ENCODE results near the gene PHF21B.
A peak's percentile ranks its signal among the peaks of the same experiment; 100 is the strongest.

PHF21B gene

GRCh38 chr22:45008751-45009605 lies 827 bp downstream of the PHF21B start:
- TF ChIP-seq POLR2AphosphoS5 (IDR thresholded peaks at IDR 0.05; ENCODE audit: low read depth, low read length) (no peak), SIN3A (IDR thresholded peaks at IDR 0.05; ENCODE audit: borderline replicate concordance, insufficient read depth, low read length) (no peak), REST (IDR thresholded peaks at IDR 0.05; ENCODE audit: insufficient read depth in 1 of 2, low read depth in 2 of 2, low read length in 2 of 2) (no peak), FOXP2 (optimal IDR thresholded peaks at IDR 0.05; ENCODE audit: borderline replicate concordance, extremely low read depth, extremely low read length, insufficient read depth) (no peak), TAF1 (IDR thresholded peaks at IDR 0.05; ENCODE audit: borderline replicate concordance, insufficient read depth, low read length) (no peak)

- TF ChIP-seq TAF1 (IDR thresholded peaks at IDR 0.05; ENCODE audit: borderline replicate concordance, insufficient read depth, low read length) (no peak), POLR2AphosphoS5 (IDR thresholded peaks at IDR 0.05; ENCODE audit: low read depth, low read length) (no peak), REST (IDR thresholded peaks at IDR 0.05; ENCODE audit: insufficient read depth in 1 of 2, low read depth in 2 of 2, low read length in 2 of 2) (no peak; a peak in 1 of 4 replicates), SIN3A (IDR thresholded peaks at IDR 0.05; ENCODE audit: borderline replicate concordance, insufficient read depth, low read length) (no peak), FOXP2 (optimal IDR thresholded peaks at IDR 0.05; ENCODE audit: borderline replicate concordance, extremely low read depth, extremely low read length, insufficient read depth) (no peak)
Observed at GRCh38 chr22:45008186-45008681, 1.6 kb downstream of the PHF21B start.

DNA sequence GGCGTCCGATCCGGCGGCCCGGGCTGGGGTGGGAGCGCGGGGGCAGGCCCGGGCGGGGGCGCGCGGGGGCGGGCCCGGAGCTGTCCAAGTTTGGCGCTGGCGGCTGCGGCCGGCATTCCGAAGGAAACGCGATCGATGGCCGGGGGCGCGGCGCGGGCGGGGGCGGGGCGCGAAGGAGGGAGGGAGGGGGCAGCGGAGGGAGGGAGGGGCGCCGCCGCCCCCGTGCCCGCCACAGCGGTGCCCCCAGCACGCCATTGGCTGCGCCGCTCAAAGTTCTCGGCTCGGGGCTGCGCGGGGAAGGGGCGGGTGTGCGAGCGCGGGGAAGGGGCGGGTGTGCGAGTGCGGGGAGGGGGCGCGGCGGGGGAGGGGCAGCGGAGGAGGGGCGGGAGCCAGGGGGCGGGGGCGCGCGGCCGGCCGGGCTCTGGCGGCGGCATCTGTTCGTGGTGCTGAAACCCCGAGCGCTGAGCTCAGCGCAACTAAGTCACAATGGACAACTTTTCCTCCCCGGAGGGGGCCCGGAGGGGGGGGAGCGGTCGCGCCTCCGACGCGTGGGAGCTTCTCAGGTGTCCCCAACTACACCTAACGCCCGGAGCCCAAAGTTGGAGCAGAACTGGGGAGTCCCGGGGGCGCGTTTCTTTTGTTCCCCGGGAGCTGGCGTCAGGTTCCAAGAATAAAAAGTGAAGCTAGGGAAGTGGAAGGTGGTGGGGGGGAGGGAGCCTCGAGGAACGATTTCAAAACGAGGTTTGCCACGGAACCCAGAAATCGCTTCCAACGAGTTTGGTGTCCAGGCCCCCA lies 2.2 kb downstream of the PHF21B start:
- peak; percentile 72 to 89 for TF ChIP-seq REST (IDR thresholded peaks at IDR 0.05; ENCODE audit: insufficient read depth in 1 of 2, low read depth in 2 of 2, low read length in 2 of 2)
- no peak for TF ChIP-seq POLR2AphosphoS5 (IDR thresholded peaks at IDR 0.05; ENCODE audit: low read depth, low read length)

GRCh38 chr22:45006964-45007390 lies 2.8 kb downstream of the PHF21B start:
- no peak for TF ChIP-seq SIN3A (IDR thresholded peaks at IDR 0.05; ENCODE audit: borderline replicate concordance, insufficient read depth, low read length)
- TF ChIP-seq FOXP2 (optimal IDR thresholded peaks at IDR 0.05; ENCODE audit: borderline replicate concordance, extremely low read depth, extremely low read length, insufficient read depth), result no peak
- TF ChIP-seq TAF1 (IDR thresholded peaks at IDR 0.05; ENCODE audit: borderline replicate concordance, insufficient read depth, low read length), result no peak
- TF ChIP-seq POLR2AphosphoS5 (IDR thresholded peaks at IDR 0.05; ENCODE audit: low read depth, low read length), result no peak

- TF ChIP-seq FOXP2 (optimal IDR thresholded peaks at IDR 0.05; ENCODE audit: borderline replicate concordance, extremely low read depth, extremely low read length, insufficient read depth), result no peak
- no peak for TF ChIP-seq POLR2AphosphoS5 (IDR thresholded peaks at IDR 0.05; ENCODE audit: low read depth, low read length)
- TF ChIP-seq SIN3A (IDR thresholded peaks at IDR 0.05; ENCODE audit: borderline replicate concordance, insufficient read depth, low read length), result no peak
- no peak for TF ChIP-seq TAF1 (IDR thresholded peaks at IDR 0.05; ENCODE audit: borderline replicate concordance, insufficient read depth, low read length)
- TF ChIP-seq REST (IDR thresholded peaks at IDR 0.05; ENCODE audit: insufficient read depth in 1 of 2, low read depth in 2 of 2, low read length in 2 of 2), result no peak
Observed at GRCh38 chr22:45006111-45006963, 3.5 kb downstream of the PHF21B start.

Data from PFSK-1 (cell line).